HepG2 (cell line): Measurements from ENCODE around the gene ADGRF5.

Source experiments
- AFF4 ChIP-seq: sonication (generic); formaldehyde crosslinking; IDR thresholded peaks from 2 replicates; pipeline ENCODE4 v1.4.0; 2020; ENCODE audit warnings: missing genetic modification reagents
- ATF6 ChIP-seq: sonication (generic); formaldehyde crosslinking; conservative IDR thresholded peaks from 2 replicates; pipeline ENCODE4 v1.4.0; 2020; ENCODE audit warnings: missing genetic modification reagents
- EZH2 ChIP-seq: conservative IDR thresholded peaks from 2 replicates; pipeline ENCODE4 v1.6.1; 2012; ENCODE audit warnings: mild to moderate bottlenecking, low read depth, low read length, moderate library complexity
- NR3C1 ChIP-seq: sonication (generic); formaldehyde crosslinking; IDR thresholded peaks from 2 replicates; pipeline ENCODE4 v1.4.0; 2020; ENCODE audit warnings: missing genetic modification reagents
- SSRP1 ChIP-seq: IDR thresholded peaks from 2 replicates; pipeline ENCODE4 v1.6.1; 2016; ENCODE audit warnings: control low read depth
- TOE1 ChIP-seq: sonication (generic); formaldehyde crosslinking; IDR thresholded peaks from 2 replicates; pipeline ENCODE4 v1.4.0; 2020; ENCODE audit warnings: mild to moderate bottlenecking, missing genetic modification reagents
- YY1 ChIP-seq: IDR thresholded peaks from 2 replicates; pipeline ENCODE4 v1.6.1; 2011; ENCODE audit warnings: low read length, low read depth, moderate library complexity, mild to moderate bottlenecking; ENCODE audit not compliant: insufficient read depth, insufficient replicate concordance
- ZFP82 ChIP-seq: sonication (generic); formaldehyde crosslinking; IDR thresholded peaks from 2 replicates; pipeline ENCODE4 v1.5.1; 2020; ENCODE audit warnings: mild to moderate bottlenecking, missing genetic modification reagents, borderline replicate concordance
- ZNF281 ChIP-seq: sonication (generic); formaldehyde crosslinking; IDR thresholded peaks from 2 replicates; pipeline ENCODE4 v1.4.0; 2020; ENCODE audit warnings: missing genetic modification reagents, borderline replicate concordance

GRCh38 chr6:46947497-46947896 lies 25.8 kb upstream of the ADGRF5 start:
- TF ChIP-seq SSRP1 (CRISPR knock-in tag) (no peak), ZFP82 (no peak), ZNF281 (CRISPR knock-in tag) (no peak), TOE1 (CRISPR knock-in tag) (no peak), YY1 (no peak), EZH2 (no peak), ATF6 (CRISPR knock-in tag) (no peak), AFF4 (CRISPR knock-in tag) (no peak), NR3C1 (CRISPR knock-in tag) (no peak)
